Activated CD8-positive, alpha-beta memory T cell treated with anti-CD3 and anti-CD28 coated beads for 24 hours (primary cell): ENCODE data around the gene CCSER2.

ENCODE experiments used
- DNase-seq: peaks from one replicate; pipeline ENCODE4 v3.0.0-alpha.2; 2020

CCSER2 gene

GRCh38 chr10:84551437-84552120 lies 223.2 kb downstream of the CCSER2 start:
- DNase-seq = no peak

GRCh38 chr10:84552478-84552877 lies 224.1 kb downstream of the CCSER2 start:
- DNase-seq = no peak

- DNase-seq = no peak
These were observed 234.2 kb downstream of the CCSER2 start for GRCh38 chr10:84562592-84562991.

GRCh38 chr10:84563355-84563754 lies 235.0 kb downstream of the CCSER2 start:
- no peak for DNase-seq

GRCh38 chr10:84563868-84564267 lies 235.5 kb downstream of the CCSER2 start:
- DNase-seq = no peak

GRCh38 chr10:84565881-84566582 lies 237.6 kb downstream of the CCSER2 start:
- DNase-seq = no peak

- DNase-seq = no peak
These were observed 238.7 kb downstream of the CCSER2 start for GRCh38 chr10:84567133-84567532.
